Measurements from ENCODE around the gene DZIP1L.

- TF ChIP-seq POLR2AphosphoS5 (IDR thresholded peaks at IDR 0.05; ENCODE audit: low read depth, low read length) (no peak), REST (IDR thresholded peaks at IDR 0.05; ENCODE audit: insufficient read depth in 1 of 2, low read depth in 2 of 2, low read length in 2 of 2) (no peak), SIN3A (IDR thresholded peaks at IDR 0.05; ENCODE audit: borderline replicate concordance, insufficient read depth, low read length) (no peak), TAF1 (IDR thresholded peaks at IDR 0.05; ENCODE audit: borderline replicate concordance, insufficient read depth, low read length) (no peak)
Observed at GRCh38 chr3:138112362-138112761, 3.0 kb downstream of the DZIP1L start.
